ENCODE measurements around the gene HP.

GRCh38 chr16:72050769-72051464 lies 3.4 kb upstream of the HP start:
- TF ChIP-seq CHD4 (IDR thresholded peaks at IDR 0.05) (no peak), FOXM1 (IDR thresholded peaks at IDR 0.05; ENCODE audit: low read depth, low read length) (no peak), CEBPB (IDR thresholded peaks at IDR 0.05; ENCODE audit: borderline replicate concordance in 1 of 2, low read depth in 2 of 2, low read length in 2 of 2) (no peak), SMAD1 (IDR thresholded peaks at IDR 0.05; ENCODE audit: low read depth, partially characterized antibody) (no peak), HCFC1 (IDR thresholded peaks at IDR 0.05; ENCODE audit: low read length) (no peak), BMI1 (IDR thresholded peaks at IDR 0.05; ENCODE audit: borderline replicate concordance) (no peak), ZNF384 (IDR thresholded peaks at IDR 0.05; ENCODE audit: borderline replicate concordance, low read depth, low read length) (no peak), MLLT1 (IDR thresholded peaks at IDR 0.05) (no peak), CREM (IDR thresholded peaks at IDR 0.05; ENCODE audit: low read depth) (no peak), CHD1 (IDR thresholded peaks at IDR 0.05; ENCODE audit: low read depth, low read length) (no peak)

Data from GM12878 (cell line).